ENCODE results near the gene MLH3.

The MLH3 gene

GRCh38 chr14:75018694-75019093, 32.6 kb downstream of the MLH3 start:
- no peak overlapping the region for H3K4me3 ChIP-seq (ENCODE audit: low read depth, low read length)
- TF ChIP-seq, protein P1, sequence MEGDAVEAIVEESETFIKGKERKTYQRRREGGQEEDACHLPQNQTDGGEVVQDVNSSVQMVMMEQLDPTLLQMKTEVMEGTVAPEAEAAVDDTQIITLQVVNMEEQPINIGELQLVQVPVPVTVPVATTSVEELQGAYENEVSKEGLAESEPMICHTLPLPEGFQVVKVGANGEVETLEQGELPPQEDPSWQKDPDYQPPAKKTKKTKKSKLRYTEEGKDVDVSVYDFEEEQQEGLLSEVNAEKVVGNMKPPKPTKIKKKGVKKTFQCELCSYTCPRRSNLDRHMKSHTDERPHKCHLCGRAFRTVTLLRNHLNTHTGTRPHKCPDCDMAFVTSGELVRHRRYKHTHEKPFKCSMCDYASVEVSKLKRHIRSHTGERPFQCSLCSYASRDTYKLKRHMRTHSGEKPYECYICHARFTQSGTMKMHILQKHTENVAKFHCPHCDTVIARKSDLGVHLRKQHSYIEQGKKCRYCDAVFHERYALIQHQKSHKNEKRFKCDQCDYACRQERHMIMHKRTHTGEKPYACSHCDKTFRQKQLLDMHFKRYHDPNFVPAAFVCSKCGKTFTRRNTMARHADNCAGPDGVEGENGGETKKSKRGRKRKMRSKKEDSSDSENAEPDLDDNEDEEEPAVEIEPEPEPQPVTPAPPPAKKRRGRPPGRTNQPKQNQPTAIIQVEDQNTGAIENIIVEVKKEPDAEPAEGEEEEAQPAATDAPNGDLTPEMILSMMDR (IDR thresholded peaks at IDR 0.05; ENCODE audit: low read depth, low read length) = no peak

DNA sequence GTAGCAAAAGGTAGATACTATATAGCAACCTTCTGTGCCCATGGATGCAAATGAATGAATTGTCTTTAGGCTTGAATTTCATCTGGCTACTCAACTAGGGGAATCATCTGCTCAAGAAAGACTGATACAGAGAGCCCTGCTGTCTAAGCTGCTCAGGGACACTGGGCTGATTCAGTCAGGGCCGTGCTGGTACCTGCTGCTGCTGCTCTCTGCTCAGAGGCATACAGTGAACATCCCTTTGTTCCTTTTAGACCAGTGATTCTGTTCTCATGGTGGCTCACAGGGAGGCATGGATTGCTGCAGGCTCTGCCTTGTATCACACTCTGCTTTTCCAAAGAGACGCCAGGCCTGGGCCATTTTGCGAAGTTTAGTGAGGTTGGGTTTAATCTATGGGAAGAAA, 34.5 kb downstream of the MLH3 start:
- H3K4me3 ChIP-seq (ENCODE audit: low read depth, low read length) = no peak overlapping the region
- TF ChIP-seq, protein P1 (IDR thresholded peaks at IDR 0.05; ENCODE audit: low read depth, low read length) = no peak

- no peak overlapping the region for H3K4me3 ChIP-seq (ENCODE audit: low read depth, low read length)
- TF ChIP-seq, protein P1 (IDR thresholded peaks at IDR 0.05; ENCODE audit: low read depth, low read length) = no peak
These were observed 35.8 kb downstream of the MLH3 start for GRCh38 chr14:75015496-75015895.

DNA sequence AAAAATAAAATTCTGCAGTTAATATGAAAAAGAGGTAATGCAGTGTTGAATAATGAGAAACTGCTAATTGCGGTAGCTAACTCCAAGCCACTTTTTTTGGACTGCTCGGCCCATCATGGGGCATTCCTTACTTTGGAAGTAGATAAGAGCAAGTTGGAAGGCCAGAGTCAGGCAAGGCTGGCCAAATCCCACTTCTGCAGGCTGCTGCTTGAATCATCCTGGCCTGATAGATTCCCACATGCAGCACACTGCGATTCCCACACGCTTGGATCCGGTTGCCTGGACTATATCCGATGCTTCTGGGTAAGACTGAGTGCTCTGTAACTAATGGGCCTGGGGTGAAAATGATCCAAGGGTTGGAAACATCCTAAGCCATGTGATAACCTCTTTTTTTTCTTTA, 38.0 kb downstream of the MLH3 start:
- TF ChIP-seq, protein P1 (IDR thresholded peaks at IDR 0.05; ENCODE audit: low read depth, low read length) = no peak
- H3K4me3 ChIP-seq (ENCODE audit: low read depth, low read length) = no peak overlapping the region

DNA sequence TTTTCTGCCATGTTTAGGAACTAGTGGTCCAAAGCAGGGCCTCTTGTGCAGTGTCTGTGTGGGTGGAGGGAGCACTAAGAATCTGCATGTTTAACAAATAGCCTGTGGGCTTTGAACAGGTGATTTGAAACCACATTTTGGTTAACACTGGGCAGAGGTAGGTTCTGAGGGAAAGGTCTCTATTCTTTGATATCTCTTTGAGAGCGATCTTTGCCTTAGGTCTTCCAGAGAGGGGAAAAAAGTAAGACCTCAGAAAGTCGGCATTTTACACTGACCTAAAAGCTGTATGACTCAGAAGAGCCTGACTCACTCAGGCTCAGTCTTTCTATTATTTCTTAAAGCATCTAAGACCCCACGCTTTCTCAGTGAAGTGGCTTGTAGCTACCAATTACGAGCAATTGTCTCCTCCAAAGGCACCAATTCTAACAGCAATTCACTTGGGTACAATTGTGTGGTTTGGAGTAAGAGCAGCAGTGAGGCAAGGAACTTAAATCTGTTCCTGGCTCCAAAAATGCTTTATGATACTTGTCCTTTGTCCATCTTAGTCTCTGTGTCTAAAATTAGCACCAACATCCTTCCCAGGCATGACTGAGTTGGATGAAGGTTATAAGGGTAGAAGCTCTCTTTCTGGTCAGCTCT, 39.8 kb downstream of the MLH3 start:
- TF ChIP-seq, protein P1 (IDR thresholded peaks at IDR 0.05; ENCODE audit: low read depth, low read length) = no peak
- no peak overlapping the region for H3K4me3 ChIP-seq (ENCODE audit: low read depth, low read length)

DNA sequence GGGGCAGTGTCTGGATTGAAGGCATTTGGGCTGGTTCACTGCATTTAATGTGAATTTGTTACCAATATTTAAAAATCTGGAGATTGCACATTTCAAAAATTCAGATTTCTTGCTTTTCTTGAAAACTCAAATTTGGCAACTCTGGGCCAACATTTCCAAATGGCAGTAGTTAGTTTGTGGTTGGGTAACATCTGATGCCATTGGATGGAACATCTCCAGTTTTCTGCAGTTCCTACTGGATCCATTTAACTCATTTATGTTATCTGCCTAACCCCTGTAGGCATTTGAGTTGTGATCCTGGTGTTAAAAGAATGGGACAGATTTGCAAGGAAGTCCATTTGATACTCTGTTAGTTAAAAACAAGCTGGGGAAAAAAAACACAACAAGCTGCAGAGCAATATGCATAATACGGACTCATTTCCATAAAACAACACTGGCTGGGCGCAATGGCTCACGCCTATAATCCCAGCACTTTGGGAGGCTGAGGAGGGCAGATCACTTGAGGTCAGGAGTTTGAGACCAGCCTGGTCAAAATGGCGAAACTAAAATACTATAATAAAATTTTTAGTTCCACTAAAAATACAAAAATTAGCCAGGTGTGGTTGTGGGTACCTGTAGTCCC, 40.7 kb downstream of the MLH3 start:
- TF ChIP-seq, protein P1 (IDR thresholded peaks at IDR 0.05; ENCODE audit: low read depth, low read length) = no peak
- no peak overlapping the region for H3K4me3 ChIP-seq (ENCODE audit: low read depth, low read length)

DNA sequence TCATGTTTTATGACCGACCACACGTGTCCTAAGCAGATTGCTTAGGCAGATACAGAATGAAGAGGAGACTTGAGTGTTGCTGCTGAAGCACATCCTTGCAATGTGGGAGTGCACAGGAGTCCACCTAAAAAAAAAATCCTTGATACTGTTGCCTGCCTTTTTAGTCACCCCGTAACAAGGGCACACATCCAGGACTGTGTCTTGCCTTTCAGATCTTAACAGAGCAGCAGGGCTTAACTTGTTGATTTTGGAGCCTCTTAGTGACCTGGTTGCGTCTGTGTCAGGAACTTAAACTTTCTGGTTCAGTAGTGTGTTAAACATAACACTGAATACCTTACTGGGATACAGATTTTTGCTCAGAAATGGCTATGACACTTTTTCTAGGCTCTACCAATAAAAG, 42.1 kb downstream of the MLH3 start:
- no peak overlapping the region for H3K4me3 ChIP-seq (ENCODE audit: low read depth, low read length)
- TF ChIP-seq, protein P1 (IDR thresholded peaks at IDR 0.05; ENCODE audit: low read depth, low read length) = no peak

Measured in WI38 (cell line).